ENCODE measurements around the gene MTOR.
"Not testable (repeated sequence)": the region's sequence is repeated elsewhere in the genome, so short reads cannot be mapped to it uniquely, and the experiment has no call there.

The MTOR gene

GRCh38 chr1:11099310-11100148 lies 162.8 kb downstream of the MTOR start, which contains the start of gene EXOSC10:
EXOSC10 (minus strand) TSS chr1:11099869; CDS start chr1:11099831, 38 bp downstream.
- peak within 1 kb of the TSS; percentile 88 for H3K4me3 ChIP-seq (ENCODE audit: low read length)
- DNase-seq (ENCODE audit: low read depth) = peak; percentile 89
- no peak for TF ChIP-seq CTCF (IDR thresholded peaks at IDR 0.05; ENCODE audit: insufficient read depth, low read depth, low read length, missing control alignments)

GRCh38 chr1:11098931-11099309 lies 163.4 kb downstream of the MTOR start:
- no peak for DNase-seq (ENCODE audit: low read depth)
- TF ChIP-seq CTCF (IDR thresholded peaks at IDR 0.05; ENCODE audit: insufficient read depth, low read depth, low read length, missing control alignments) = no peak
- H3K4me3 ChIP-seq (ENCODE audit: low read length) = peak overlapping the region; percentile 88

- not testable (repeated sequence) for H3K4me3 ChIP-seq (ENCODE audit: low read length); DNase-seq (ENCODE audit: low read depth)
Measured at GRCh38 chr1:11083784-11084183, 178.6 kb downstream of the MTOR start.

GRCh38 chr1:11080931-11081330 lies 181.4 kb downstream of the MTOR start:
- no peak overlapping the region for H3K4me3 ChIP-seq (ENCODE audit: low read length)
- DNase-seq (ENCODE audit: low read depth) = no peak
- no peak for TF ChIP-seq CTCF (IDR thresholded peaks at IDR 0.05; ENCODE audit: insufficient read depth, low read depth, low read length, missing control alignments)

- no peak overlapping the region for H3K4me3 ChIP-seq (ENCODE audit: low read length)
Measured at GRCh38 chr1:11078631-11079030, 183.7 kb downstream of the MTOR start.

GRCh38 chr1:11073398-11073797 lies 189.0 kb downstream of the MTOR start:
- not testable (repeated sequence) for DNase-seq (ENCODE audit: low read depth); H3K4me3 ChIP-seq (ENCODE audit: low read length)

More at GRCh38 chr1:11078631-11079030, 183.7 kb downstream of the MTOR start:
- no peak for DNase-seq (ENCODE audit: low read depth)
- no peak for TF ChIP-seq CTCF (IDR thresholded peaks at IDR 0.05; ENCODE audit: insufficient read depth, low read depth, low read length, missing control alignments)

GRCh38 chr1:11072216-11072917 lies 190.0 kb downstream of the MTOR start:
- DNase-seq (ENCODE audit: low read depth) = no peak
- H3K4me3 ChIP-seq (ENCODE audit: low read length) = no peak overlapping the region
- TF ChIP-seq CTCF (IDR thresholded peaks at IDR 0.05; ENCODE audit: insufficient read depth, low read depth, low read length, missing control alignments) = no peak

All from epithelial cell of esophagus (primary cell).